HG02763 (cell line): Measurements from ENCODE around the gene WNT7A.

Experiments used
- ATAC-seq: cut with Tn5 transposase; IDR thresholded peaks from one replicate; pipeline ENCODE4 v1.9.1; 2021; ENCODE audit warnings: mild to moderate bottlenecking, moderate library complexity; ENCODE audit not compliant: unreplicated experiment

WNT7A gene

GRCh38 chr3:13776253-13777050 lies 103.4 kb downstream of the WNT7A start:
- no peak for ATAC-seq

GRCh38 chr3:13772885-13773745 lies 106.8 kb downstream of the WNT7A start:
- no peak for ATAC-seq

GRCh38 chr3:13772321-13772745 lies 107.5 kb downstream of the WNT7A start:
- no peak for ATAC-seq

GRCh38 chr3:13771496-13771895 lies 108.4 kb downstream of the WNT7A start:
- ATAC-seq = no peak

- ATAC-seq = no peak
Observed at GRCh38 chr3:13770170-13771169, 109.4 kb downstream of the WNT7A start.

- no peak for ATAC-seq
Observed at GRCh38 chr3:13769422-13769821, 110.4 kb downstream of the WNT7A start.

- ATAC-seq = no peak
Observed at GRCh38 chr3:13768453-13768852, 111.4 kb downstream of the WNT7A start.

GRCh38 chr3:13767896-13768295 lies 112.0 kb downstream of the WNT7A start:
- ATAC-seq = no peak

- no peak for ATAC-seq
Observed at GRCh38 chr3:13767030-13767429, 112.8 kb downstream of the WNT7A start.
